Neural progenitor cell (in vitro differentiated cells): ENCODE results near the gene SEZ6L. TPM values are rescaled to one million over a fixed set of nuclear protein-coding genes. Genes with fewer than 3 reads are reported as not detected.

Experiments
- DNase-seq: peaks from one replicate; pipeline ENCODE4 v3.0.0-alpha.2; 2016; ENCODE audit warnings: low spot score
- H2AFZ ChIP-seq: fragments of 200-600 bp; sonication (generic); replicated peaks from 2 replicates; pipeline ENCODE4 v1.6.1; 2016; ENCODE audit warnings: antibody characterized with exemption
- H3F3A ChIP-seq: fragments of 200-600 bp; sonication (generic); 2 replicates; pipeline ENCODE4 v1.6.1; 2016; ENCODE audit warnings: antibody characterized with exemption, low read depth
- H3K27ac ChIP-seq: fragments of 200-600 bp; sonication (generic); 2 replicates; pipeline ENCODE4 v1.5.1; 2016; ENCODE audit warnings: mild to moderate bottlenecking
- H3K27me3 ChIP-seq: fragments of 200-600 bp; sonication (generic); 2 replicates; pipeline ENCODE4 v1.6.1; 2016; ENCODE audit warnings: mild to moderate bottlenecking, moderate library complexity
- H3K36me3 ChIP-seq: fragments of 200-600 bp; sonication (generic); 2 replicates; pipeline ENCODE4 v1.5.1; 2016
- H3K4me1 ChIP-seq: fragments of 200-600 bp; sonication (generic); 2 replicates; pipeline ENCODE4 v1.6.1; 2016; ENCODE audit warnings: mixed run types
- H3K4me2 ChIP-seq: fragments of 200-600 bp; sonication (generic); 2 replicates; pipeline ENCODE4 v1.6.1; 2016
- H3K4me3 ChIP-seq: fragments of 200-600 bp; sonication (generic); 2 replicates; pipeline ENCODE4 v1.5.1; 2016
- H3K79me2 ChIP-seq: fragments of 200-600 bp; sonication (generic); 2 replicates; pipeline ENCODE4 v1.6.1; 2016; ENCODE audit warnings: low read depth
- H3K9ac ChIP-seq: fragments of 200-600 bp; sonication (generic); 2 replicates; pipeline ENCODE4 v1.6.1; 2016
- H3K9me3 ChIP-seq: fragments of 200-600 bp; sonication (generic); 2 replicates; pipeline ENCODE4 v1.5.1; 2016; ENCODE audit warnings: low read depth
- H4K20me1 ChIP-seq: fragments of 200-600 bp; sonication (generic); 2 replicates; pipeline ENCODE4 v1.6.1; 2016; ENCODE audit warnings: low read depth
- H3K27ac Mint-ChIP-seq: 3 replicates; pipeline ENCODE4 v1.8.0; 2021; ENCODE audit warnings: mixed read lengths
- H3K27me3 Mint-ChIP-seq: 2 replicates; pipeline ENCODE4 v1.8.0; 2022; ENCODE audit warnings: low read depth, mild to moderate bottlenecking, inconsistent platforms, moderate library complexity, mixed read lengths; ENCODE audit not compliant: insufficient read depth
- H3K36me3 Mint-ChIP-seq: 3 replicates; pipeline ENCODE4 v1.8.0; 2021; ENCODE audit warnings: mixed read lengths
- H3K4me1 Mint-ChIP-seq: 3 replicates; pipeline ENCODE4 v1.8.0; 2021; ENCODE audit warnings: mixed read lengths
- H3K4me3 Mint-ChIP-seq: 3 replicates; pipeline ENCODE4 v1.8.0; 2021; ENCODE audit warnings: mild to moderate bottlenecking, moderate library complexity, mixed read lengths
- H3K9me3 Mint-ChIP-seq: 3 replicates; pipeline ENCODE4 v1.8.0; 2020; ENCODE audit warnings: mixed read lengths
- CTCF ChIP-seq: fragments of 200-600 bp; sonication (generic); IDR thresholded peaks from 2 replicates; pipeline ENCODE4 v1.5.1; 2017; ENCODE audit warnings: antibody characterized with exemption, mild to moderate bottlenecking
- EZH2 ChIP-seq: fragments of 200-600 bp; sonication (generic); IDR thresholded peaks from 2 replicates; pipeline ENCODE4 v1.6.1; 2017; ENCODE audit warnings: antibody characterized with exemption, mild to moderate bottlenecking, moderate library complexity
- EZH2phosphoT487 ChIP-seq: fragments of 200-600 bp; sonication (generic); IDR thresholded peaks from 2 replicates; pipeline ENCODE4 v1.6.1; 2017; ENCODE audit warnings: antibody characterized with exemption
- total RNA-seq: library from RNA; depleted of rRNA; stranded (reverse); fragments of >200 nt; gene quantifications from 2 replicates; pipeline ENCODE4 v1.2.3, GENCODE V29; 2015; ENCODE audit warnings: low replicate concordance

SEZ6L gene
- total RNA-seq, 1 donor from 2014 or later: 0.22 TPM

DNA sequence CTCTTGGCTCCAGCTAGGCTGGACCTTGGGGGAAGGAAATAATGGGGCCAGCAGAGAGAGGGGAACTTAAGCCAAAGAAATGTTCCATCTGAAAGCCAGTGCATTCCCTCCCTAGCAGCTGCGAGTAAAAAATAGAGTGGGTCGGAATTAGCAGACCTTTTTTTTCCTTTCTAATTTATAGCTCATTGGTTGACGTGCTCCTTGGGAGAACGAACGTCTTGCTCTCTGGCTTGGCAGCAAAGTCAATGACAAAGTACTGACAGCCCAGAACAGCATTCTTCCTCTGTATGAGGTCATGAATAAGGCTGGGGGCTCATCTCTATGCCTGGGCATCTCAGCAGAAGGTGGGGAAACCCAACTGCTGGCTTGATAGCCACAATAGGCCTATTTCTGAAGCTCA, 65.0 kb downstream of the SEZ6L start:
- no peaks in the 10 kb centered on the region for H4K20me1 ChIP-seq

DNA sequence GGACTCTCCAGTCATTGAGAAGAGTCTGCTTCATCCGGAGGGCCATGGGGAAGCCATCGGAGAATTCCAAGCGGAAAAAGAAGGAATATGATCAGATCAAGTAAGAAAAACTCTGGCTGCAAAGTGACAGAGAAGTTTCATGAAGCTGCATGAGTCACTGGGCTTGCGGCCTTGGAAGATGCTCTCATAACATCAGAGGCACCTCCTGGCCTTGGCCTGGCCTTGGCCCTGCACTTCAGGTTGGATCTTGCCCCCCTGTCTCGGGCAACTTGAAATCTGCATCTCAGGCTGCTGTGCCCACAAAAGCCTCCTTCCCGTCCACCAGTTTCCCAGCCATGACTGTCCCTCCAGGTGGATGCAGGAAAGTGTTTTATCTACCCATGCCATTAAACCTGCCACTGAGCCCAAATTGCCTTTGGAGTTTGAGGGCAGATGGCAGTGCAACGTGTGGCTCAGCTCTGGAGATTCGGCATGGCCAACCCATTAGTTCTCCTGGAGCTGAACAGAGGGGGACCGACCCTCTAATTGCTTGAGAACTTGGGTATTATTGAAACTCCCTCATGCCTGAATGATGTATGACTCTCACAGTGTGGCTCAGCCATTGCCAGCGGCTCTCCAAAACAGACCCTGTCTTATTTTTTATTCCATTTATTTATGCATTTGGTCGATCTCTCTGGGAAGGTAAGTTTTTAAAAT, 66.7 kb downstream of the SEZ6L start:
- Histone ChIP-seq H3K4me3 (no peak overlapping the region), H3K27ac (no peak overlapping the region), H3K4me1 (no peaks in the 10 kb centered on the region), H4K20me1 (no peaks in the 10 kb centered on the region), H3K27me3 (peaks cover 31% of the 10 kb centered on the region), H3K4me2 (no peak overlapping the region), H2AFZ (no peak overlapping the region), H3K79me2 (no peaks in the 10 kb centered on the region), H3K36me3 (no peaks in the 10 kb centered on the region), H3F3A (no peaks in the 10 kb centered on the region), H3K9ac (no peak overlapping the region), H3K9me3 (no peaks in the 10 kb centered on the region)
- TF ChIP-seq CTCF (no peak), EZH2phosphoT487 (no peak), EZH2 (no peak)
- DNase-seq: no peak
- Mint-ChIP-seq H3K27ac (no peak overlapping the region), H3K4me1 (peaks cover 12% of the 10 kb centered on the region), H3K36me3 (no peaks in the 10 kb centered on the region), H3K4me3 (no peak overlapping the region), H3K27me3 (peaks cover 10% of the 10 kb centered on the region), H3K9me3 (no peaks in the 10 kb centered on the region)

More for the DNA sequence above, 65.0 kb downstream of the SEZ6L start:
- Histone ChIP-seq H3K4me2 (no peak overlapping the region), H3K27me3 (peaks cover 29% of the 10 kb centered on the region), H3K36me3 (no peaks in the 10 kb centered on the region), H2AFZ (no peak overlapping the region), H3K9me3 (no peaks in the 10 kb centered on the region), H3K9ac (no peak overlapping the region), H3F3A (no peaks in the 10 kb centered on the region), H3K27ac (no peak overlapping the region), H3K4me1 (no peaks in the 10 kb centered on the region), H3K4me3 (no peak overlapping the region), H3K79me2 (no peaks in the 10 kb centered on the region)
- H3K4me1 Mint-ChIP-seq: peaks cover 9% of the 10 kb centered on the region
- H3K27me3 Mint-ChIP-seq: peaks cover 10% of the 10 kb centered on the region
- no peak for DNase-seq
- no peaks in the 10 kb centered on the region for H3K36me3 Mint-ChIP-seq
- peaks cover 3% of the 10 kb centered on the region for H3K9me3 Mint-ChIP-seq
- H3K4me3 Mint-ChIP-seq: no peak overlapping the region
- H3K27ac Mint-ChIP-seq: no peak overlapping the region
- TF ChIP-seq EZH2 (no peak), EZH2phosphoT487 (no peak), CTCF (no peak)

DNA sequence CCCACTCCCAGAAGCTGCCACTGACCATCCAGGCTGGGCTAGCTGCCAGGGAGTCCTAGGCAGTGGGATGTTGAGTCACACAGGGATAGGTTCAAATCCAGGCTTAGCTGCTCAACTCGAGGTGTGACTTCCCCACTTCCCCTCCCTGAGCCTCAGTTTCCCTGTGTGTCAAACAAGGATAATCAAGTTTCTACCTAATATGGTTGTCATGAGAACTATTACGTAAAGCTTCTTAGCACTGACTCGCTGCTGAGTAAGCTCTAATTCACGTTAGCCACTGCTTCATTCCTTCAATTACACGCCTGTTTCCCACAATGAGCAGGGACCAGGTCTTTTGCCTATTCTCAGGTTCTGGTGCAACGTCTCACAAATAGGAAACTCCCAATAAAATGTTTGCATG, 67.7 kb downstream of the SEZ6L start:
- Histone ChIP-seq H3K9me3 (no peaks in the 10 kb centered on the region), H3K36me3 (no peaks in the 10 kb centered on the region), H4K20me1 (no peaks in the 10 kb centered on the region), H2AFZ (no peak overlapping the region), H3K4me3 (no peak overlapping the region), H3K4me1 (no peaks in the 10 kb centered on the region), H3K27me3 (peaks cover 41% of the 10 kb centered on the region), H3K4me2 (no peak overlapping the region), H3K9ac (no peak overlapping the region), H3K27ac (no peak overlapping the region), H3F3A (no peaks in the 10 kb centered on the region), H3K79me2 (no peaks in the 10 kb centered on the region)
- Mint-ChIP-seq H3K4me1 (peaks cover 12% of the 10 kb centered on the region), H3K9me3 (no peaks in the 10 kb centered on the region), H3K27me3 (peaks cover 12% of the 10 kb centered on the region), H3K36me3 (no peaks in the 10 kb centered on the region), H3K4me3 (no peak overlapping the region), H3K27ac (no peak overlapping the region)
- no peak for TF ChIP-seq EZH2phosphoT487
- no peak for TF ChIP-seq EZH2
- no peak for TF ChIP-seq CTCF
- DNase-seq: no peak
